Hepatocyte (in vitro differentiated cells): ENCODE data around the gene MUC5B.

ENCODE experiments used
- CTCF ChIP-seq: fragments of 200-600 bp; sonication (generic); IDR thresholded peaks from 2 replicates; pipeline ENCODE4 v1.5.1; 2016; ENCODE audit warnings: antibody characterized with exemption, mild to moderate bottlenecking; ENCODE audit not compliant: poor library complexity
- EZH2 ChIP-seq: fragments of 200-600 bp; sonication (generic); IDR thresholded peaks from 2 replicates; pipeline ENCODE4 v1.6.1; 2016; ENCODE audit warnings: antibody characterized with exemption, mild to moderate bottlenecking, borderline replicate concordance
- EZH2phosphoT487 ChIP-seq: fragments of 200-600 bp; sonication (generic); IDR thresholded peaks from one replicate; pipeline ENCODE4 v1.6.1; 2018; ENCODE audit warnings: antibody characterized with exemption, mild to moderate bottlenecking, low read depth, moderate library complexity; ENCODE audit not compliant: unreplicated experiment, severe bottlenecking

- TF ChIP-seq CTCF (no peak), EZH2phosphoT487 (no peak), EZH2 (no peak)
Observed at GRCh38 chr11:1263010-1263409, 40.1 kb downstream of the MUC5B start.
